ENCODE measurements around the gene ACOX3.
"Not testable (repeated sequence)": the region's sequence is repeated elsewhere in the genome, so short reads cannot be mapped to it uniquely, and the experiment has no call there.

The ACOX3 gene

GRCh38 chr4:8370106-8370787 is 70.3 kb downstream of the ACOX3 start:
- DNase-seq: no peak

- DNase-seq: no peak
Measured at GRCh38 chr4:8369426-8370105, 71.0 kb downstream of the ACOX3 start.

DNA sequence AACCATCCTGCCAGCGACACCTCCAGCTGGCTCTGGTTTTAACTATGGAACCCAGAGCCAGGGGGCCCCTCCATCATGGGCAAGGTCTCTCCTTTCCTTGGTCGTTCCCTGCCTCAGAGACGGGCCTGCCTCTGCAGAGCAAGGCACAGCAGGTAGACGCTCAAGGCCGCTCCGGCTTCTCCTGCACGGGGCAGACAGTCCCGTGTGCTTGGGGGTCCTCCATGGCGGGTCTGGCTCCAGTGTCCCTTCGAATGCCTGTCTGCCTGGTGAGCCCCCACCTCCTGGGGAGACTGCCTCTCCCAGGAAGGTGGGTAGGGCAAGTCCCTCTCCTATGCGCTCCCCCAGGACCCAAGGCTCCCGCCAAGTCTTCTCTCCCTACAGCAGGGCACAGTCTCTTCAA is 71.5 kb downstream of the ACOX3 start:
- DNase-seq: no peak

DNA sequence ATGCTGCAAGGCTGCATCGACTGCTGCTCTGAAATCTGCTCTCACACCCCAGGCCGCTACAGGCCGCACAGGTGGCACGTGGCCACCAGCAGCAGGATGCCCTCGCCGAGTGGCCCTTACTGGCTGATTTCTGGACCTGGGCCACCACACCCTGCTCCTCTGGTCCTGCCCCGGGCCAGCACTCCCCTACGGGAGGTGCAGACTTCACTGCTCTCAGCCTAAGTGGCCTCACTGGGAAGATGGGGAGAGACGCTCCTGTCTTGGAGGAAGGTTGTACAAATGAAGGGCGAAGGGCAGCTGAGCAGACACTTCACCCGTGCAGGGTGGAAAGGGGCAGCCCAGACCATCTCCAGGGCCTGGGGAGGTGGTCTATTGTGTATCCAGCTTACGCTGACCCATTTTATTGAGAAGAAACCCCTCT is 72.5 kb downstream of the ACOX3 start:
- DNase-seq: no peak

GRCh38 chr4:8366601-8367000 is 73.9 kb downstream of the ACOX3 start:
- DNase-seq: no peak

DNA sequence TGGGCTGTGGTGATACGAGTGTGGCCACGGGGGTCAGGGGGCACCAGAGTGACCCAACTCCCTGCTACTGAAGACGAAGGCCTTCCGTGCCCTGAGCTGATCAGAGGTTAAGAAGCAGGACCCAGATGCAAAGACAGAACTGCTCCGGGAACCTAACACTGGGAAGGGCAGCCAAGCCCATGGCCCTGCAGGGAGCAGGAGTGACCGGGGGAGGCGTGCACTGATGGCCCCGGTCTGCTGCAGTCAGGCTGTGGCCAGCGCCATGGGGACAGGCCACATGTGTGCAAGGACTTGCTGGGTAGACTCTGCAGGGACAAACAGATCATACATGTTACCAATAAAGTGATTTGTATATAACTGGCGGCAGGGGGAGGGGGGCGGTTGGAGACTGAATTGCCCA is 74.6 kb downstream of the ACOX3 start:
- no peak for DNase-seq

GRCh38 chr4:8365353-8365752 is 75.2 kb downstream of the ACOX3 start:
- no peak for DNase-seq

- DNase-seq: no peak
Measured at GRCh38 chr4:8364848-8365350, 75.6 kb downstream of the ACOX3 start.

DNA sequence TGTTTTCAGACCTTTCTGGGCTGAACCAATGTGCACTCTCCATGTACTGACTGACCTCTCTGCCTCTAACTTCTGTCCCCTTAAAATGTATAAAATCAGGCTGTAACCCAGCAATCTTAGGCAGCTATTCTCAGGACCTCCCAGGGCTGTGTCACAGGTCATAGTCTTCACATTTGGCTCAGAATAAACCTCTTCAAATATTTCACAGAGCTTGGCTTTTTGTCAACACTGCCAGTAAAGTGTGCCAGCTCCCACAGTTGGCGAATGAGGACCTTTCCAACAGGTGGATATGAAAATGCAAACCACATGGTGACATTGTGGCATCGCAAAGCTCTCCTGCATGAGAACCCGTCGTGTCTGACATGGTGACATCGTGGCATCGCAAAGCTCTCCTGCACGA is 76.4 kb downstream of the ACOX3 start:
- no peak for DNase-seq

DNA sequence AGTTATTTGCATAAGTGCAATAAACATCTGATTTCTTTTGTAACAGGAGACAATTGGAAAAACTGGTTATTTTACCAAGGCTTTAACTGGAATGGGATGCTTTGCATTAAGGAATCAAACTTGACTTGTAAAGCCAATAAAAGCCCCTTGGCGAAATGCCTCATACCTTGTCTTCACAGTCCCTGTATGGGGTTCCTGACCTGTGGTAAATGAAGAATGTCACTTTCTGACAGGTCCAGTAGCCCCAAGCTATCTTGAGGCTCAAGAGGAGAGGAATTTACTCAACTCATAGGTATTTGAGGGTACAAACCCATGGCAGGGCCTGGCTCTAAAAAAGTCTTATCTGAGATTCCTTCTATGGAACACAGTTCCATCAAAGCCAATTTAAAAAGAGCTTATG is 78.0 kb downstream of the ACOX3 start:
- DNase-seq: no peak

DNA sequence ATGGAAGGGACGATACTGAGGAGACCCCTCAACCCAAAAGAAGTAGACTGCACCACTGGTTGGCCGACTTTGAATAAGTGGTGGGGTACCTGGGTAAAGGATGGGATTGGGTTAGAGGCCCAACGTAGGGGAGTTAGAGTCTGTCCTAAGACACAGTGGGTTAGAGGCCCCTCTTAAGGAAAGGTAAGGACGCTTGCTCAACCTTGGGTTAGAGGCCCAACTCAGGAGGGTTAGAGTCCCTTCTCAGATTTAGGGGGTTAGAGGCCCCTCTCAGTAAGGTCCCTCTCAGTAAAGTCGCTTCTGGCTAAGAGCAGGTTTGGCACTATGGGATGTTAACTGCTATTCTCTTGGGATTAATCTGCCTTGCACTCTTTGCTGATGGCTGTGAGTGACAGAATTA is 81.3 kb downstream of the ACOX3 start:
- no peak for DNase-seq

GRCh38 chr4:8356856-8357255 is 83.7 kb downstream of the ACOX3 start:
- no peak for DNase-seq

GRCh38 chr4:8355864-8356565 is 84.5 kb downstream of the ACOX3 start:
- no peak for DNase-seq

GRCh38 chr4:8355306-8355705 is 85.2 kb downstream of the ACOX3 start:
- no peak for DNase-seq

DNA sequence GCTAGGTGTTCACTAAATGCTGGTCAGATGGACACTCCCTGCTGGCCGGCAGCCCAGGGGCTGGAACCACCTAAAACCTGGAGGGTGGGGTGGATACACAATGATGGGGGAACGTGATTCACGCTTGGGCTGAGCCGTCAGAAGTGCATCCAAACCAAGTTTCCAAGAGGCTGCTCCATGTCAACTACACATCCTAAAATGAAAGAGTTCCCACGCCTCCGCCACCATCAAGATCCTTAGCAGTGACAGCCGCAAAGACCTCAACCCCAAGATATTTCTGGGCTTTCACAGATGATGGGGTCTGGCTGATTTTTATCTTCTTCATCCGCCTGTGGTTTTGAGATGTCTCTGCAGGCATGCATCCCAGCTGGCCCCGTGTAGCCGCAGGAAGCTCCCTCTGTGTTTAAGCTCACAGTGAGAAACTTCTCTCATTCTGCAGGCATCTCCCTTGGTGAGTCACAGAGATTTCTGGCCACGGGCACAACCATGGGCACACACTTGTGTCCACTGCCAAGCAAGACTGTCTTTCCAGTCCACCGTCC is 86.5 kb downstream of the ACOX3 start:
- no peak for DNase-seq

DNA sequence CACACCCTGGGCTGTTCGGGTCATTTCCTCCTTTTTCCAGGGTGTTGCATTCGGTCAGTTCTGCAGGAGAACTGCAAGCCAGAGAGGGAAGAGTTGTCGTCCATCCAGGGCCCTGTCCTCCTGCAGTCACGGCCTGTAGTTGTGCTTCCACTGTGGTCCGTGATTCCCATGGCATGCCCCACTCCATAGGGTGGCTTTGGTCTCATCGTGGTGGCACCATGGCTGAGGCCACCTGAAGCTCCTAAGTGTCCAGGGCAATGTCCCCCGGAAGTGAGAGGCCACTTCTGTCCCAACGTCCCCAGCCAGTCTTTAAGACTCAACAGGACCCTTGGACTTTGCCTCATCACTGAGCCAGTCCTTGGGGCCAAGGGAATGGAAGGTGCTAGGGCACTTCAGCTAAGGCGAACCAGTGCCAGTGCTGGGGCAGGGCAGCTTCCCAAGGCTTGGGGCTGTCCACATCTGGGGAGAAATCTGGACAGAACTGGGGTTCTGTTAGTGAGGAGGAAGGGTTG is 87.3 kb downstream of the ACOX3 start:
- no peak for DNase-seq

DNA sequence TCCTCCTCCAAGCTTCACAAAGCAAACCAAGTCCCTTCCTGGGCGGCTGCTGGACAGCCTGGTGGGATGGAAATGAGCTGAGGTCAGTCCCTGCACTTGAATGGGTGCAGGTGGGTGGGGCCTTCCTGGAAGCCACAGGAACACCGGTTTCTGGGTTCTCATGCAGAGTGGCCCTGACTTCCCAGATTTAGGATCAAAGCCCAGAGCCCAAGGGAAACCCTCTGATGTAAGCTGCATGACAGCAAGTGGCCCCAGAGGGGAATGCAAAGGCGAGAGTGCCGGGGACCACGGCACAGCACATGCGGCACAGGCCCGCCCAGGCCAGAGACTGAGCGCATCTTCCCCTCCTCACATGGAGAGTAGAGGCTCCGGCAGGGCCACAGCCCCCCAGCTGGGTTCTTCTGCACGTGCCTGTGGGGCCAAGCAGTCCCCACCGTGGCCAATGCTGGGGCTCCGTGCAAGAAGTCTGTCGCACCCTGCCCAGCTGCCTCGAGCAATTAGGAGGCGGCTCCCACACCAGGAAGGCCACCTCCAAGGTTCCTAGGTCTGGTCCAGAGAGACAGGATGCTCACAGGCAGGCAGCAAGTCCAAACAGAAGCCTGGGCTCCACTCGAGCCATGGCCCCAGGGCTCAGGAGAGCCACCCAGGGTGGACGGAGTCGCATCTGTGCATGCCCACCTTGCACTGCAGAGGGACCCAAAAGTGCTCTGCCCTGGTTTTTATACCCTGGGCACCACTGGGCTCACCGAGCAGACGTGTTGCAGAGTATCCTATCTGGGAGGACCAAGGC is 88.0 kb downstream of the ACOX3 start:
- DNase-seq: no peak

- no peak for DNase-seq
Measured at GRCh38 chr4:8351931-8352367, 88.6 kb downstream of the ACOX3 start.

GRCh38 chr4:8350841-8351461 is 89.6 kb downstream of the ACOX3 start:
- no peak for DNase-seq

- no peak for DNase-seq
Measured at GRCh38 chr4:8350352-8350751, 90.2 kb downstream of the ACOX3 start.

- no peak for DNase-seq
Measured at GRCh38 chr4:8349664-8350236, 90.8 kb downstream of the ACOX3 start.

GRCh38 chr4:8349236-8349635 is 91.3 kb downstream of the ACOX3 start:
- DNase-seq: not testable (repeated sequence)

All from activated T-cell treated with anti-CD3 and anti-CD28 coated beads for 4 hours (primary cell).